ENCODE results near the gene DAB1. TPM values are rescaled to one million over a fixed set of nuclear protein-coding genes. Genes with fewer than 3 reads are reported as not detected.

DAB1 gene
- total RNA-seq, 3 donors from 2014 or later (not counting 1 experiment from before 2014, with no cell fraction given), result 0.41 TPM; not detected in 2

- H3K36me3 ChIP-seq (ENCODE audit: control insufficient read depth, insufficient read depth, low read length), result no peaks in the 10 kb centered on the region
- H3K4me3 ChIP-seq (ENCODE audit: low read length), result no peak overlapping the region
- TF ChIP-seq CTCF (IDR thresholded peaks at IDR 0.05), result no peak
- no peaks in the 10 kb centered on the region for H3K9me3 Mint-ChIP-seq
- H3K27me3 ChIP-seq (ENCODE audit: control insufficient read depth, insufficient read depth, low read length), result no peaks in the 10 kb centered on the region
- H3K4me1 Mint-ChIP-seq, result no peaks in the 10 kb centered on the region
- H3K27ac ChIP-seq (ENCODE audit: low read length), result no peak overlapping the region
- WGBS (ENCODE audit: insufficient coverage), result no CpG with 5 or more reads among the region's 3 CpGs
- no peaks in the 10 kb centered on the region for H3K9me3 ChIP-seq (ENCODE audit: control insufficient read depth, insufficient read depth, low read length)
- no peaks in the 10 kb centered on the region for H3K36me3 Mint-ChIP-seq
- H3K27ac Mint-ChIP-seq, result no peak overlapping the region
- ATAC-seq (no peak), DNase-seq (no peak)
- intact Hi-C loops (cut with micrococcal nuclease), result no loop called here
- peaks cover 13 to 34% of the 10 kb centered on the region in 2 donors for H3K27me3 Mint-ChIP-seq (ENCODE audit: low read depth in 2 of 2)
- no peaks in the 10 kb centered on the region for H3K4me1 ChIP-seq (ENCODE audit: control insufficient read depth, insufficient read depth, low read length)
- no peak overlapping the region for H3K4me3 Mint-ChIP-seq
These were observed 432.3 kb downstream of the DAB1 start for GRCh38 chr1:56991576-56991975.

GRCh38 chr1:56986397-56986796 lies 437.5 kb downstream of the DAB1 start:
- Mint-ChIP-seq H3K27me3 (ENCODE audit: low read depth in 2 of 2) (peaks cover 14 to 28% of the 10 kb centered on the region in 2 donors), H3K9me3 (no peaks in the 10 kb centered on the region), H3K4me1 (no peaks in the 10 kb centered on the region), H3K4me3 (no peak overlapping the region), H3K27ac (no peak overlapping the region), H3K36me3 (no peaks in the 10 kb centered on the region)
- Histone ChIP-seq H3K9me3 (ENCODE audit: control insufficient read depth, insufficient read depth, low read length) (no peaks in the 10 kb centered on the region), H3K4me1 (ENCODE audit: control insufficient read depth, insufficient read depth, low read length) (no peaks in the 10 kb centered on the region), H3K27me3 (ENCODE audit: control insufficient read depth, insufficient read depth, low read length) (no peaks in the 10 kb centered on the region), H3K27ac (ENCODE audit: low read length) (no peak overlapping the region), H3K36me3 (ENCODE audit: control insufficient read depth, insufficient read depth, low read length) (no peaks in the 10 kb centered on the region), H3K4me3 (ENCODE audit: low read length) (no peak overlapping the region)
- no peak for DNase-seq
- TF ChIP-seq CTCF (IDR thresholded peaks at IDR 0.05), result no peak
- intact Hi-C loops (cut with micrococcal nuclease), result no loop called here
- ATAC-seq, result no peak
- 67% methylated on average over 1 of the region's 2 CpGs for WGBS (ENCODE audit: insufficient coverage)

GRCh38 chr1:56985857-56986256 lies 438.0 kb downstream of the DAB1 start:
- no peaks in the 10 kb centered on the region for H3K9me3 Mint-ChIP-seq
- Histone ChIP-seq H3K4me1 (ENCODE audit: control insufficient read depth, insufficient read depth, low read length) (no peaks in the 10 kb centered on the region), H3K9me3 (ENCODE audit: control insufficient read depth, insufficient read depth, low read length) (no peaks in the 10 kb centered on the region), H3K27me3 (ENCODE audit: control insufficient read depth, insufficient read depth, low read length) (no peaks in the 10 kb centered on the region), H3K36me3 (ENCODE audit: control insufficient read depth, insufficient read depth, low read length) (no peaks in the 10 kb centered on the region), H3K4me3 (ENCODE audit: low read length) (no peak overlapping the region), H3K27ac (ENCODE audit: low read length) (no peak overlapping the region)
- ATAC-seq (no peak), DNase-seq (no peak)
- TF ChIP-seq CTCF (IDR thresholded peaks at IDR 0.05), result no peak
- H3K36me3 Mint-ChIP-seq, result no peaks in the 10 kb centered on the region
- WGBS (ENCODE audit: insufficient coverage), result 80% methylated on average over 2 of the region's 2 CpGs
- H3K4me3 Mint-ChIP-seq, result no peak overlapping the region
- H3K27ac Mint-ChIP-seq, result no peak overlapping the region
- H3K4me1 Mint-ChIP-seq, result no peaks in the 10 kb centered on the region
- peaks cover 15 to 25% of the 10 kb centered on the region in 2 donors for H3K27me3 Mint-ChIP-seq (ENCODE audit: low read depth in 2 of 2)
- intact Hi-C loops (cut with micrococcal nuclease), result no loop called here

- Mint-ChIP-seq H3K4me3 (no peak overlapping the region), H3K36me3 (no peaks in the 10 kb centered on the region), H3K27me3 (ENCODE audit: low read depth in 2 of 2) (peaks cover 12 to 14% of the 10 kb centered on the region in 2 donors), H3K4me1 (no peaks in the 10 kb centered on the region), H3K9me3 (no peaks in the 10 kb centered on the region), H3K27ac (no peak overlapping the region)
- Histone ChIP-seq H3K27ac (ENCODE audit: low read length) (no peak overlapping the region), H3K4me1 (ENCODE audit: control insufficient read depth, insufficient read depth, low read length) (no peaks in the 10 kb centered on the region), H3K4me3 (ENCODE audit: low read length) (no peak overlapping the region), H3K36me3 (ENCODE audit: control insufficient read depth, insufficient read depth, low read length) (no peaks in the 10 kb centered on the region), H3K27me3 (ENCODE audit: control insufficient read depth, insufficient read depth, low read length) (no peaks in the 10 kb centered on the region), H3K9me3 (ENCODE audit: control insufficient read depth, insufficient read depth, low read length) (no peaks in the 10 kb centered on the region)
- DNase-seq (no peak), ATAC-seq (no peak)
- intact Hi-C loops (cut with micrococcal nuclease), result no loop called here
- WGBS (ENCODE audit: insufficient coverage), result 81% methylated on average over 5 of the region's 6 CpGs
- TF ChIP-seq CTCF (IDR thresholded peaks at IDR 0.05), result no peak
These were observed 440.4 kb downstream of the DAB1 start for GRCh38 chr1:56983484-56983883.

Data from natural killer cell (primary cell).